Activated T-cell treated with anti-CD3 and anti-CD28 coated beads for 4 hours (primary cell): ENCODE results near the gene HIPK2.
"Not testable (repeated sequence)": the region's sequence is repeated elsewhere in the genome, so short reads cannot be mapped to it uniquely, and the experiment has no call there.

Source experiments
- DNase-seq: peaks from one replicate; pipeline ENCODE4 v3.0.0-alpha.2; 2020

The HIPK2 gene

DNA sequence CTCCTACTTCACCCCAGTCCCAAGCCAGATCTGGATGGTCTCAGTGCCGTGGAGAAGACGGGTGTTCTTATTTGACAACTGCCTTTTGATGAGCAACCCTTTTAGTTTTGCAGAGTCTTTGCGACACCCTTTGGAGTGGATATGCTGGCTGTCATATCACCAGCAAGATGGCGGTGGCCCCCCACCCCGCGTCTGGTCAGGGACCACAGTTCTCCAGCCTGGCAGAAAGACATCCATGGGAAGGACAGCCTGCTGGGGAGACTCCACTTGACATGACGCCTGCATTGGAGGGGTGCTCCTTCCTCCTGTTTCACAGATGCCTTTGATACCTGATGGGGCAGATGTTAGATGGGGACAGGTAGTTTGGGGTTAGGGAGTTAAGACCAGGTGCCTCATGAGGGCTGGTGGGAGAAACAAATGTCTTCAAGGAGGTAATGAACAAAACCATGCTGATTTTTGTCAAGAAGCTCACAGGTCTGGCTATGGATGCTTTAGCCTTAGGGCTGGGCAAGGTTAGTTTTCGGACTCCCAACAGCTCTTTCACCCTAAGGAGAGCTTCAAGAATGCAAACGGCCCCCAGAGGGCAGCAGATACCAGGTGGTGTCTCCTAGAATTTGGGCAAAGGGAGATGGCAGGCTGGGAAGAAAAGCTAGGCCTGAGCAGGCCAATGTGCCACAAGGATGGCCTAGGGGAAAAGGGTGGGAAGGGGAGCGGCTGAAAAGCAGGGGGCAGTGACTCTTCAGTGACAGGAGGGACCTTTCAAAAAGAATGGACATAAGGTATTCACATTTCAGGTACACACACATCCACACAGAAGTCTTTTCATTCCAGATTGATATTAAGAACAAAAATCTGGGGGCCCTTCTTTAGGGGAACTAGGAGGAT, 159.1 kb downstream of the HIPK2 start:
- DNase-seq = peak; percentile 24

DNA sequence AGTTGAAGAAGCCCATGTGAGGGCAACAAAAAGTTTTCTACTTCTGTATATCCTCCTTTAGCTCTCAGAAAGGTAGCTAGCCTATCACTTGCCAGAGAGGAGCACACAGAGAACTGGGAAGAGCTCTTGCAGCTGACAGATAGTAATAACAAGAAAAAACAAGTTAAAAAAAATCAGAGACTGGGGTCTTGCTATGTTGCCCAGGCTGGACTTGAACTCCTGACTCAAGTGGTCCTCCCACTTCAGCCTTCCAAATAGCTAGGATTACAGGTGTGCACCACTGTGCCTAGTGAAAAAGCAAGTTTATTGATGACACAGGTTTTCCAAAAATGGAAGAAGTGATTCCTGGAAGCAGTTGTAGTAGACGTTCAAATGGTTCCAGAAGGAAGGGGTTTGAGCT, 160.7 kb downstream of the HIPK2 start:
- no peak for DNase-seq

DNA sequence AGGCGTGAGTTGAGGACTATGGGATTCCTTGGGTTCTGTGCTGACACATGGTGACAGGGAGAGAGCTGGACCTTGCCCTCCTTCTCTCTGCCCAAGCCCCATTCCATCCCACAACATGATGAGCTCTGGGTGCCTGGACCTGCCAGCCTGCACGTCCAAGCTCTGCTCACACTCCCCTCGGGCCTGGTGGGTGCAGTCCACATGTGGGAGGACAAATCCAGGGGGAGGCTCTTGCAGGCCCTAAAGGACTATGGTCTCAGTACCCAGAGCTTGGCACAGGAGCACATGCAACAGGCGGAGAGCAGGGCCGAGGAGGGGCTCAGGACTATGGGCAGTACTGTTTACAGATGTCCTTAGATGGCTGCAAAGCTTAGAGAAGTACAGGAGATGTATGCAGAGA, 162.9 kb downstream of the HIPK2 start:
- DNase-seq = no peak

DNA sequence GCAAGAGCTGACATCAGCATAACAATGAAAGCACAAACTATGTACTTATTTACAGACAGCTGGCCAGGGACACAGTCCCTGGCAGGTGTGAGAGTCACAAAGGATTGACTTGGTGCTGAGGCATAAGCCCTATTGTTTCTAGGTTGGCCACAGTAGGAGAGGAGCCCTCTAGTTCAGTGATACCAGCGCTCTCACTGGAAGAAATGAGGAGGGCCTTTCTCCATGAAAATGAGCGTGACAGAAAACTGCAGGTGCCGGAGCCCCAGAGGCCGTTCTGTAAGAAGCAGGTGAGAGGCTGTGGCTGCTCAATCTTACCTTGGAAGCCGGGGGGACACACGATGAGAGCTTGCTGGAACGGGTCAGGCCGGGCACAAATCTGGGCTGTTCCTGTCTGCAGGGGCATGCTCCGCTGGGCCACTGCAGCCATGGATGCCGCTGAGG, 163.8 kb downstream of the HIPK2 start:
- no peak for DNase-seq

DNA sequence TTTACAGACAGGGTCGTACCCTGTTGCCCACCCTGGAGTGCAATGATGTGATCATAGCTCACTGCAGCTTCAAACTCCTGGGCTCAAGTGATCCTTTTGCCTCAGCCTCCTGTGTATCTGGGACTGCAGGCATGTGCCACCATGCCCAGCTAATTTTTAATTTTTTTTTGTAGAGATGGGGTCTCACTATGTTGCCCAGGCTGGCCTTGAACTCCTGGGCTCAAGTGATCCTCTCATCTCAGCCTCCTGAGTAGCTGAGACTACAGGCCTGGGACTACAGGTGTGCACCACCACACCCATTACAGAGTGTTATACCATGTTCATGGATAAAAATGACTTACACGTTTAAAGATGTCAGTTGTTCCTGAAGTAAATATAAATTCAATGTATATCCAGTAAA, 166.2 kb downstream of the HIPK2 start:
- not testable (repeated sequence) for DNase-seq

DNA sequence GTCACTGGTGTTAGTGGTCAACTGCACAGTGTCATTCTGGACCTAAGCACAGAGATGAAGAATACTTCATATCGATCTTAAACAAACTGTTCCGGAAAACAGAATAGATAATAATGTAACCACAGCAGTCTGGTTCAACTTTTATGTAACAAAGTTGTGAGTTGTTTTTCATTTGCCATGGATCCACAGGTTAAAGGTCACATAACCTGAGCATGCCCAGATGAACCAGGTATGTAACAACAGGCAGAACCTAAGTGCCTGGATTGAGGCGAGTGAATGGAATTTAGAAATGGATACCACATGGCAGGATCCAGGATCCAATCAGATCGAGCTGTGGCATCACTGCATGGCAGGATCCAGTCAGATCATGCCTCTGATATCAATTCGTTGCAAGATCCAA, 167.2 kb downstream of the HIPK2 start:
- DNase-seq = no peak

DNA sequence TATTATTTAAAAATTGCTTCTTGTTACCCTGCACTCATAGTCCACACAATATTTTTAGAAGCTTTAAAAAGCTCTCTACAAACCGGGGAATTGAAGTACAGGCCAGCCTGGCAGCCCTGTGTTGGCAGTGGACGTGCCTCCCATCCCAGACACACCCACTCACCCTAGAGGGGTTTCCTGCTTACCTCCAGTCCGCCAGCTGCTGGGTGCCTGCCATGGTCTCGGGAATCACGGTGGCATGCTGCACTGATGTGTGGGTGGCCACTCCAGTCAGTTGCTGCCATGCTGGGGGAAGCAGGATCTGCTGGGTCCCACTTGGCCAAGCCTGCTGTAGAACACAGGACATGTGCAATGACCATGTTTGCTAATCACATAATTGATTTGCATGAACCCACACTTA, 173.9 kb downstream of the HIPK2 start:
- no peak for DNase-seq

DNA sequence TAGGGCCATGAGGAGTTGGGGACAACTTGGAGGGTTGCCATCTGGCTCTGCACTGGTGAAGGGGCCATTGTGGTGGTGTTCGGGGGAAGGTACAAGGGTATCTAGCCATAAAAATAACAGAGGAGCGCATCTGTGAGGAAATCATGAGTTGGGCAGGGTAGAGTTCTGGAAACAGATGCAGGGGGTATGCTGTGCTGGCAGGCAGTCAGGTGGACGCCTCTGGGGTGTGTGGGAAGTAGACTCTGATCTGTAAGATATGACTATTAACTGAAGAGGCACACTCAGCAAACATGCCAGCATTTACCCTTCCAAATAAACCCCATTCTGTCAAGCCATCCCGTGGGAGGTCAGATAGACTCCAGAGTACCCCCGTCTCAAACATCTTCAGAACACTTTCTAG, 174.5 kb downstream of the HIPK2 start:
- no peak for DNase-seq

DNA sequence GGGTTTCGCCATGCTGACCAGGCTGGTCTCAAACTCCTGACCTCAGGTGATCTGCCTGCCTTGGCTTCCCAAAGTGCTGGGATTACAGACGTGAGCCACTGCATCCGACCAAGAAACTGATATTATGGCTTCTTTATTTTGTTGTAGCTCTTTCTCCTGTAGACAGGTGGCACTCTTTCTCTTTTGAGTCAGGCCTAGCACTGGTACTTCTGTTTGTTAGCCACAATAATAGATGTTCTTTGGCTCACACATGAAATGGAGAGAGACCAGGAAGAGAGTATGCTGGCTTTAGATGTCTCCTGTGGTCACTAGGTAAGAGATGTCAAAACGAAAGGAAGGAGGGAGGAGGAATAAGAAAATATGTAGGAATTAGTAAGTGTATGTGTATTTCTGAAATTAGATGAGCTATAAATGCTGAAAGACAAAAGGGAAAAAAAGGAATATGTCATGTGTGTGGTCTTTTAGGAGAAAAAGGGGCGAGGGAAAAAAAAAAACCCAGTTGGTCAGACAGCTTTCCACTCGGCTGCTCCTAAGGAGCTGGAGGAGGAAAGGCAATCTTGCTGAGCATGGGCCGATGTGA, 175.6 kb downstream of the HIPK2 start:
- DNase-seq = no peak

DNA sequence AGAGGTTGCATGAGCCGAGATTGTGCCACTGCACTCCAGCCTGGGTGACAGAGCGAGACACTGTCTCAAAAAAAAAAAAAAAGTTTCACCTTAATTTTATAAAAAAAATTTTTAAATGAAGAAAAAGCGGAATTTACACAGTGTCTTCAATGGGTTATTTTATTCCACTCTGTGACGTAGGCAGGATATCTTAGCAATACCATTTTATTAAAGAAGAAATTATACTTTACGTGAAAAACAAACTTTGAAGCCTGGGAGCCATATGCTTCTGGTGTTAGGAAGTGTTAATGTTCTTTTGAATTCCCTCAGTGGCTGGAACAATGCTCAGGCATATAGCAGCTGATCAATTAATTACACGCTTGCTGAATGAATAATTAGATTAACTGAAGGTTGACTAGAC, 176.6 kb downstream of the HIPK2 start:
- no peak for DNase-seq

DNA sequence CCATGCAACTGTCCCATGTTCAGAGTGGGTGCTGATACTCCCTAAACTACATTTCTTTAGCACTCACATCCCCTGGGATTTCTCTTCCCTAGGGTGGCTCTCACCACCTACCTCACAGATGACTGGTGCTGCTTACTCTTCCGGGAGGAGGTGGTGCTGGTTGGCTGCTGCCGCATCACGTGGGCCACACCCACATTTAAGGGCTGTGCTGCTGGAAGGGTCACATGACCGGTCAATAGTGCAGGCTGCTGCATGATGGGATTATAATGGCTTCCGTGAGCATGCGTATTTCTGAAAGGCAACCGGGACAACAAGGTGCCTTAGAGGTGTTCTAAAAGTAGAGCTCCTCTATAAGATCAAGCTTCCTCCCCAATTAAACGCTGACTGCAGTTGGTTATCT, 177.5 kb downstream of the HIPK2 start:
- DNase-seq = no peak

DNA sequence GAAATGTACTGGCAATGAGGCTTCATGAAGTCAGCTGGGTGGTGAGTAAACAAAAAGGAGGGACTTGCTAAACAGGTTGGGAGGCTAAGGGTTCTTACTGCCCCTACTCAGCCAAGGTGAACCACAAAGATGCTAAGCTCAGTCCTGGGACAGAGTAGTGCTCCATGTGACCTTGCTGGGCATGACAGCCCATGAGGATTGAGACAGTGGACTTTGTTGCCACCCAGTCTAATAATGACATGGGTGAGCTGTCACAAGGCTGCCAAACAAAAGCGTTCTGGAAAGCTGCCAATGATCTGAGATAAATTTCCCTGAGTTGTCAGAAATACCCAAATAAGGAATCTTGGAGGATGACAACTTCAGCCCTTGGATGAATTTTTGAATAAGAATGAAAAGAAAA, 179.2 kb downstream of the HIPK2 start:
- DNase-seq = no peak

DNA sequence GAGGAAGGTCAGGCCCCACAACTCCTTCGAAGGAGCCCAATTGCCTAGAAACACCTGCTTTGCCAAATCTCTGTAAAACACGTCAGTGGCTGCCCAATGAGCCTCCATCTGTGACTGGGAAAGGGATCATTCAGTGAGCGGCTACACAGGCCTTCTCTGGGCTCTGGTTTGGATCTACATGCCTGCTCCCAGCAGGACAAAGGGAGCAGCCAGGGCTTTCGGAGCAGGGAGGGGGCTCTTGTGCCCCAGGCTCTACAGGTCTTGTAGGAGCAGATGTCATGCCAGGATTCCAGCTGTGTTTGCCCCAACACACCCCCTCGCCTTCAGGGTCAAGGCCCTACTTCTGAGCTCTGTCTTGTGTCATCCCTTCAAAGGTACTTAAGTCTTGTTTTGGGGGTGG, 180.8 kb downstream of the HIPK2 start:
- DNase-seq = no peak

DNA sequence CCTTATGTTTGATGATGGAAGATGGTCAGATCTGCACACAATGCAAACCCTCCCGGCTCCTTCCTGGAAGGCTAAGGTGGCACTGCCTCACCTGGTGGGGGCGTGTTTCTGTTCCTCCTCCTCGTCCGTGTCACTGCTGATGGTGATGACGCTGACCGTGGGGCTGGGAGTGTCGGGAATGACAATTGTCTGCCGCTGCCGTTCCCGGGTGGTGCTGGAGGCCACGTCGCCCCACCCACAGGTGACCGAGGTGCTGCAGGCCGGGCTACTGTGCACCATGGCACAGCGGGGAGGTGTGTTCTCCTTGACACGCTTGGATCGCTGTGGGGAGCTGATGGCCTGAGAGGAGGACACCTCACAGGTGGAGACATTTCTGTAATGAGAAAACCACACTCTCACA, 181.2 kb downstream of the HIPK2 start:
- no peak for DNase-seq

DNA sequence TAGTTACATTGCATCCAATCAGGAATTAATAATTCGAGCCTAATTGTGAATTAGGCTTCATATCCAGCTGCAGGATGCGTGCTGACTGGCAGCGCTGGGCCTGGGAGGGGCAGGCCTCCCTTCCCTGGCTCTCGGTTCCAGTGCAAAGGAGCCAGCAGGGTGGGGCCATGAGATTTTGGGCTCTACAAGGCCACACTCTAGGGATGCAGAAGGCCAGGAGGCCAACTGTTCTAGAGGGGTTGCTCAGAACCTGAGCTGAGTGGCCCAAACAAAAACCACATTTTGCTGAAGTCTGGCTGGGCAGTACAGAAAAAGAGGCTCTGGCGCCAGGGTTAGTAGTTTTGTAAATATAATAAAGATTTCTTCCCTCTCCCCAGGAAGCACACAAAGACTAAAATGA, 182.0 kb downstream of the HIPK2 start:
- DNase-seq = no peak

DNA sequence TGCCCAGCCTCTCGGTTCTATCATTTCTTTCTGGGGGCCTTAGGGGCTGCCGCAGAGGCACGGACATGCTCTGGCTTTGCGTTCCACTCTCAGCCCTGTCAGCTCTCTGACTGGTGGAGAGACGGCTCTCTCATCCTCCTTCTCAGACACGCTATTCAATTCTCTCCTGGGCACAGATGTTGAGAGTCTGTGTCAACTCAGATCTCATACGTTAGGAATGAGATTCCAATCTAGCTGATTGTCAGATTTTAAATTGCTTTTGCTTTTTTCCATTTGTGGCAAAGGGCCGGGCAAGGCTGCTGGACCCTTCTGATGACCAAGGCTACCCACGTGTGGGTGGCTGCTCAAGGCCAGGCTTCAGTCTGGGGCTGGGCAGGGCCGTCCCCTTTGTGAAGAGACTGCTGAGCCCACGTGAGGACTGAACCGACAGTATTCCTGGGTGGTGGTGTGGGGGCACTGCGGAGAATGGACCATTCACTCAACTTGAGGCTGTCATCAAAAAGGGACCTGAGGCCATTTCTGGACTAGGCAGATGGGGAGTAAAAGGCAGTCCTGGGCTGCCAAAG, 182.8 kb downstream of the HIPK2 start:
- no peak for DNase-seq

DNA sequence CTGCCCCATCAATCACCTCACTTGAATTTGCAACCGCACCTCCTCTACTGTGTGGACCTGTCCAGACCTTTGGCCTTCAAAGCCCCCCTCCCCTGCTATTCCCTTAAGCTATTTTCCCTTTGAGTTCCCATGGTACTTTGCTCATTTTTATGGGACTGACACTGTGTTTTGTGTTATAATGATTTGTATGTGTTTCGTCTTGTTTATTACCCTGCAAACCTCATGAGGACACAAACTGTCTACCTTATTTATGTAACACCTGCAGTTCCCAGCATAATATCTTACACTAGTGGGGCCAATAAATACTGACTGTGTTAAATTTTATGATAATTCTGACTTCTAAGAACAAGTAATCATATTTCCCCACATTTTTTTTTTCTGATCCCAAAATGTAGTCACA, 183.7 kb downstream of the HIPK2 start:
- DNase-seq = no peak

DNA sequence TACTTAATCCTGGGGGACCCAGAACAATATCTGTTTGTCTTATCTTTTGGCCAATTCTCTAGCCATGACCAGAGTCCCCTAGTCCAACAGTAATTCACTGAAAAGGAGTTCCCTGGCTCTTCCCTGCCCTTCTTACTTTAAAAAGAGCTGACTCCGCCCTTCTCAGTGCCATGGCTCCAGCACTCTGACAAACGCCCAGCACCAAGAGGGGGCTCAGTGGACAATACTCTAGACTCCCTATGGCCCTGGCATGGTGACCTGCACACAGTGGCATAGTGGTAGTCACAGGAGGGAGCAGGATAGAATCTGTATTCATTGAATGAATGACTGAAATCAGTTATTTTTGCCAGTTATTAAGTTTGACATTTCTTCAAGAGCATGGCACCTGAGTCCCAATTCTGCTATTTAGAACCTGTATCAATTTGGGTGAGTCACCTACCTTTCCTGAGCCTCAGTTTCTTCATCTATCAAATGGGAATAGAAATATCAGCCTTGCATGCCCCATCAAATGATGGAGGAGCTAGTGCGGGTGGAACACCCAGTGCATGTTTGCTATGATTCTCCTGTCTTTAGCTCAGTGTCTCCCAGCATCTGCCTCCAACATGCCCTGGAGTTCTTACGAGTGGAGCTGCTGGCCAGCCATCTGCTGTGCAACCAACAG, 184.9 kb downstream of the HIPK2 start:
- no peak for DNase-seq

DNA sequence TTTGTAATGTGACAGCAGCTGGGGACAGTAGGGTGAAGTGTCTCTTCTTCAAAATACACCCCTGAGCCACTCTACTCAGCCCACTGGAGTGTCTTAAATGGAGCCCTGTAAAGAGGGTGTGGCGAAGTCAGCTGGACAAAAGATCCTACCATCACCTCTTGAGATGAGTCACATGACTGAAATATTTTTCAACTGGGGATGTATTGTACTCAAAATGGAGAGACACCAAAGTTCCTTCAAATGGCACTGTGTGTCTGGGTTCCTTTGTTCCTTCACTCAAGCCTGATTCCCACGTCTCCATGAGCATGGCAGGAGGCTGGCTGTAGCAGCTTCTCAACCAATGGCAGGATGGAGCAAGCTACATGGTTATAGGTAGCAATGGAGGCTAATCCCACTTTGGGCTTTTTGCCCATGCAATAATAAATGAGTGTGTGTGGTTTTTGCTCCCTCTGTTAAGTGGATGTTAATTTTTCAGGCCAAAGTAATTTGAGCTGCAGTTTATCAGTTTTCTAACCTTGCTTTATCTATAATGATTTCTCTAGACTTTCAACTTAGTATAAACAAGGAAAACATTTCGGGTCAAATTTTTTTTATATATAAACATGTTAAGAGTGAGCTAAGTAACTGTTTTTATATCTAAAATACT, 186.1 kb downstream of the HIPK2 start:
- no peak for DNase-seq

DNA sequence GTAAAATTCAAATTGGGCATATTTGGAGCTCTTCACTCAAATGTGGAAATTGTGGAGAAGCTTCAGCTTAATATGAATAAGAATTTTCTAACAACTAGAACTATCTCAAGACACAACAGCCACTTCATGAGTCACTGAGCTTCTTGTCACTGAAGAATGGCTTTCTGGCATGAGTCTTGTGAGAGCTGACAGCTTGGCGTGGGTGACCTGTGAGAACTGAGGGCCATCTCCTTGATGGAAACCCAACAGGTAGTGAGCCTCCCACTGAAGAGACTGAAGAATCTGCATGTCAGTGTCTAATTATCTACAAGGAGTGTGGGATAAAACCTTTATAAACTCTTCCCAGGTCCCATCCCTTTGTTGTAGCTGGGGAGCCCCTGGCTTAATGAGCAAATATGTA, 188.3 kb downstream of the HIPK2 start:
- DNase-seq = no peak

DNA sequence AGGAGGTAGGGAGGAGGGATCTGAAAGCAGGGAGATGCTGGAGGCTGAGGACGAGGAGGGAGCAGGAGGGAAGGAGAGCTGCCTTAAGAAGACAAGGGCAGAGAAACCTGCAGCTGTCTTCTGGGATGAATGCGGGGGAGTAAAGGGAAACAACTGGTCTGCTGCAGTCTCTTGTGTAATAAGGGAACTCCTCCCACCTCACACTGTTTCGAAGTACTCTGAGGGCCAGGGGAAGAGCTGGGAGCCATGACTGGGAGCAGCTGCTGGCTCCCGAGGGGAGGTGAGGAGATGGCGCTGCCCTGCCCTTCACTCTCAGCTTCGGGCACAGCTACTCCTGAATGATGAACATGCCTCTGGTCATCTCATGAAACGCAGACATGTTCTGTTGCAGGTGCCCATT, 189.2 kb downstream of the HIPK2 start:
- DNase-seq = no peak

DNA sequence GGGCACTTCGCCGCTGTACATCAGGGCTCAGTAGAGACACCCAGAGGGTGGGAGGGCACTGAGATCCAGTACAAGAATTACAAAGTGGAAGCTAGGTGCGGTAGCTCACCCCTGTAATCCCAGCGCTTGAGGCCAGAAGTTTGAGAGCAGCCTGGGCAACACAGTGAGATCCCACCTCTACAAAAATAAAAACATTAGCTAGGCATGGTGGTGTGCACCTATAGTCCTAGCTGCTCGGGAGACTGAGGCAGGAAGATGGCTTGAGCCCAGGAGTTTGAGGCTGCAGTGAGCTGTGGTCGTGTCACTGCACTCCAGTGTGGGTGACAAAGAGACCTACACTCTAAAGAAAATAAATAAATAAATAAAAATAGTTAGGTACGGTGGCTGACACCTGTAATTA, 190.3 kb downstream of the HIPK2 start:
- no peak for DNase-seq

DNA sequence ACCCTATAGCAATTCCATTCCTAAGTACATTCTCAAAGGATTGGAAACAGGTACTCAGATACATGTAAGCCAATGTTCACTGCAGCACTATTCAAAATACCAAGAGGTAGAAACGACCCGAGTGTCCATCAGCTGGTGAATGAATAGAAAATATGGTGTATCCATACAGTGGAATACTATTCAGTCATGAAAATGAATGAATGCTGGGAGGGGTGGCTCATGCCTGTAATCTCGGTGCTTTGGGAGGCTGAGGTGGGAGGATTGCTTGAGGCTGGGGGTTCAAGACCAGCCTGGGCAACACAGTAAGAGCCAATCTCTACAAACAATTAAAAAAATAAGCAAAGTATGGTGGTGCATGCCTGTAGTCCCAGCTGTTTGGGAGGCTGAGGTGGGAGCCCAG, 191.5 kb downstream of the HIPK2 start:
- no peak for DNase-seq
